Measurements from ENCODE around the gene PDZD2. TPM values are rescaled to one million over a fixed set of nuclear protein-coding genes. Genes with fewer than 3 reads are reported as not detected.

PDZD2 gene
- total RNA-seq, 1 experiment from 2014 or later: not detected

- Histone ChIP-seq H3K27me3 (ENCODE audit: insufficient read depth, low read depth) (peaks cover 80% of the 10 kb centered on the region), H3F3A (ENCODE audit: insufficient read depth, low read depth) (no peaks in the 10 kb centered on the region), H3K4me3 (no peak overlapping the region), H3K79me2 (ENCODE audit: low read depth) (no peaks in the 10 kb centered on the region), H3K9me3 (ENCODE audit: insufficient read depth, low read depth) (no peaks in the 10 kb centered on the region), H4K20me1 (ENCODE audit: insufficient read depth) (no peaks in the 10 kb centered on the region), H2AFZ (no peak overlapping the region), H3K4me2 (no peak overlapping the region), H3K36me3 (ENCODE audit: low read depth) (no peaks in the 10 kb centered on the region), H3K27ac (no peak overlapping the region), H3K9me2 (ENCODE audit: insufficient read depth) (no peaks in the 10 kb centered on the region), H3K4me1 (replicated peaks; ENCODE audit: insufficient read depth) (no peaks in the 10 kb centered on the region)
- no TSS peak for BruUV-seq (replicated peaks)
- no peak for DNase-seq
- ChIA-PET POLR2A (ENCODE audit: unreplicated experiment) (no interaction called here), CTCF (no interaction called here)
- no peak for TF ChIP-seq EZH2 (IDR thresholded peaks at IDR 0.05; ENCODE audit: low read depth)
- TF ChIP-seq CTCF (conservative IDR thresholded peaks at IDR 0.05): no peak
- intact Hi-C loops (cut with micrococcal nuclease; ENCODE audit: unreplicated experiment): no loop called here
These were observed 81.9 kb downstream of the PDZD2 start for GRCh38 chr5:31720811-31721345.

- Histone ChIP-seq H3K4me2 (no peak overlapping the region), H3F3A (ENCODE audit: insufficient read depth, low read depth) (no peaks in the 10 kb centered on the region), H3K4me1 (replicated peaks; ENCODE audit: insufficient read depth) (no peaks in the 10 kb centered on the region), H3K79me2 (ENCODE audit: low read depth) (no peaks in the 10 kb centered on the region), H3K4me3 (no peak overlapping the region), H3K27me3 (ENCODE audit: insufficient read depth, low read depth) (peaks cover 86% of the 10 kb centered on the region), H3K36me3 (ENCODE audit: low read depth) (no peaks in the 10 kb centered on the region), H3K9me2 (ENCODE audit: insufficient read depth) (no peaks in the 10 kb centered on the region), H4K20me1 (ENCODE audit: insufficient read depth) (no peaks in the 10 kb centered on the region), H3K9me3 (ENCODE audit: insufficient read depth, low read depth) (no peaks in the 10 kb centered on the region), H3K27ac (no peak overlapping the region), H2AFZ (no peak overlapping the region)
- BruUV-seq (replicated peaks): no TSS peak
- no peak for DNase-seq
- no peak for TF ChIP-seq CTCF (conservative IDR thresholded peaks at IDR 0.05)
- TF ChIP-seq EZH2 (IDR thresholded peaks at IDR 0.05; ENCODE audit: low read depth): no peak
- CTCF ChIA-PET: interaction anchor here (0.7 kb wide), 1 partner anchor 47 kb away, joined by 4 read pairs; no protein-coding TSS in a partner anchor
- POLR2A ChIA-PET (ENCODE audit: unreplicated experiment): no interaction called here
- intact Hi-C loops (cut with micrococcal nuclease; ENCODE audit: unreplicated experiment): no loop called here
These were observed 83.2 kb downstream of the PDZD2 start for GRCh38 chr5:31722111-31722510.

GRCh38 chr5:31725996-31726395 is 87.1 kb downstream of the PDZD2 start:
- intact Hi-C loops (cut with micrococcal nuclease; ENCODE audit: unreplicated experiment): no loop called here
- no peak for DNase-seq
- no TSS peak for BruUV-seq (replicated peaks)
- H3K4me1 ChIP-seq (replicated peaks; ENCODE audit: insufficient read depth): no peaks in the 10 kb centered on the region
- no peak overlapping the region for H3K4me2 ChIP-seq
- no peaks in the 10 kb centered on the region for H3K9me2 ChIP-seq (ENCODE audit: insufficient read depth)
- H4K20me1 ChIP-seq (ENCODE audit: insufficient read depth): no peaks in the 10 kb centered on the region
- no peak overlapping the region for H3K27ac ChIP-seq
- H3K4me3 ChIP-seq: no peak overlapping the region
- H3K9me3 ChIP-seq (ENCODE audit: insufficient read depth, low read depth): no peaks in the 10 kb centered on the region
- ChIA-PET POLR2A (ENCODE audit: unreplicated experiment) (no interaction called here), CTCF (no interaction called here)
- no peaks in the 10 kb centered on the region for H3F3A ChIP-seq (ENCODE audit: insufficient read depth, low read depth)
- no peak overlapping the region for H2AFZ ChIP-seq
- H3K27me3 ChIP-seq (ENCODE audit: insufficient read depth, low read depth): peaks cover 87% of the 10 kb centered on the region
- H3K79me2 ChIP-seq (ENCODE audit: low read depth): no peaks in the 10 kb centered on the region
- no peaks in the 10 kb centered on the region for H3K36me3 ChIP-seq (ENCODE audit: low read depth)
- TF ChIP-seq EZH2 (IDR thresholded peaks at IDR 0.05; ENCODE audit: low read depth): no peak
- no peak for TF ChIP-seq CTCF (conservative IDR thresholded peaks at IDR 0.05)

All from PC-9 (cell line).